HTR-8/SVneo (cell line): Measurements from ENCODE around the gene ORAI3.

Experiments used
- DNase-seq: peaks from one replicate; pipeline ENCODE4 v3.0.0; 2011; ENCODE audit warnings: low spot score, mixed read lengths; ENCODE audit not compliant: insufficient read length
- FAIRE-seq: peaks from 2 replicates; lab custom pipeline; 2011; peaks lifted over from hg19 to GRCh38; lab: Jason Lieb, UNC

The ORAI3 gene

GRCh38 chr16:30946671-30947540 lies 2.0 kb upstream of the ORAI3 start:
- DNase-seq (no peak), FAIRE-seq (no peak)

- DNase-seq (no peak), FAIRE-seq (no peak)
Observed at GRCh38 chr16:30947541-30947858, 1.4 kb upstream of the ORAI3 start.

GRCh38 chr16:30947859-30948666 lies 805 bp upstream of the ORAI3 start:
- FAIRE-seq (peak; percentile 83), DNase-seq (peak; percentile 93)

GRCh38 chr16:30949650-30950515 lies 1.0 kb downstream of the ORAI3 start:
- FAIRE-seq (peak; percentile 95), DNase-seq (peak; percentile 86)

GRCh38 chr16:30950516-30951065 lies 1.7 kb downstream of the ORAI3 start:
- no peak for DNase-seq
- no peak for FAIRE-seq

- no peak for DNase-seq
- FAIRE-seq: no peak
Observed at GRCh38 chr16:30951193-30951592, 2.3 kb downstream of the ORAI3 start.

GRCh38 chr16:30951750-30952149 lies 2.9 kb downstream of the ORAI3 start:
- FAIRE-seq (no peak), DNase-seq (no peak)

GRCh38 chr16:30953111-30953510 lies 4.2 kb downstream of the ORAI3 start:
- FAIRE-seq (no peak), DNase-seq (no peak)

- peak; percentile 46 for DNase-seq
- FAIRE-seq: peak; percentile 60
Observed at GRCh38 chr16:30953511-30954124, 4.8 kb downstream of the ORAI3 start.

GRCh38 chr16:30954993-30955392 lies 6.1 kb downstream of the ORAI3 start:
- FAIRE-seq (no peak), DNase-seq (no peak)

- DNase-seq (peak; percentile 84), FAIRE-seq (peak; percentile 74)
Observed at GRCh38 chr16:30956601-30957455, 8.0 kb downstream of the ORAI3 start.

GRCh38 chr16:30957456-30958174 lies 8.7 kb downstream of the ORAI3 start, which contains the start of gene SETD1A:
Gene SETD1A (plus strand): TSS chr16:30957754. CDS start chr16:30958732, 978 bp downstream.
- DNase-seq: peak; percentile 93
- FAIRE-seq: peak; percentile 69

- no peak for FAIRE-seq
- DNase-seq: peak; percentile 62
Observed at GRCh38 chr16:30958175-30959079, 9.6 kb downstream of the ORAI3 start.

- FAIRE-seq (no peak), DNase-seq (no peak)
Observed at GRCh38 chr16:30961384-30961783, 12.5 kb downstream of the ORAI3 start.

- no peak for DNase-seq
- FAIRE-seq: no peak
Observed at GRCh38 chr16:30963925-30964511, 15.2 kb downstream of the ORAI3 start.

GRCh38 chr16:30964574-30965226 lies 15.8 kb downstream of the ORAI3 start:
- FAIRE-seq (peak; percentile 13), DNase-seq (no peak)
